ENCODE measurements around the gene CEACAM6. TPM values are rescaled to one million over a fixed set of nuclear protein-coding genes. Genes with fewer than 3 reads are reported as not detected.

The CEACAM6 gene
- total RNA-seq, 2 experiments from 2014 or later = not detected

GRCh38 chr19:41811981-41812380 is 56.7 kb downstream of the CEACAM6 start:
- ChIA-PET CTCF (interaction anchor here (0.7 to 1.9 kb wide), 5 partner anchors 9 to 59 kb away, joined by 3 to 11 read pairs (median 3); no protein-coding TSS in a partner anchor), POLR2A (no interaction called here)
- H3K9me3 Mint-ChIP-seq (ENCODE audit: low read depth) = no peaks in the 10 kb centered on the region
- intact Hi-C loops (cut with DNase I, micrococcal nuclease) = no loop called here
- no peak overlapping the region for H3K27ac Mint-ChIP-seq
- DNase-seq (no peak), ATAC-seq (no peak)
- H3K4me1 Mint-ChIP-seq = no peaks in the 10 kb centered on the region
- peaks cover 6% of the 10 kb centered on the region for H3K27me3 Mint-ChIP-seq
- no peak overlapping the region for H3K4me3 Mint-ChIP-seq
- no peaks in the 10 kb centered on the region for H3K36me3 Mint-ChIP-seq (ENCODE audit: low read depth)

GRCh38 chr19:41813911-41814310 is 58.6 kb downstream of the CEACAM6 start:
- CTCF ChIA-PET = interaction anchor here (1.0 to 1.3 kb wide), 2 partner anchors 18 to 20 kb away, joined by 4 read pairs; no protein-coding TSS in a partner anchor
- H3K27ac Mint-ChIP-seq = no peak overlapping the region
- no peaks in the 10 kb centered on the region for H3K4me1 Mint-ChIP-seq
- no peak overlapping the region for H3K4me3 Mint-ChIP-seq
- DNase-seq = no peak
- H3K27me3 Mint-ChIP-seq = peaks cover 4% of the 10 kb centered on the region
- intact Hi-C loops (cut with DNase I, micrococcal nuclease) = no loop called here
- POLR2A ChIA-PET = interaction anchor here (0.7 kb wide), 1 partner anchor 31 kb away, joined by 3 read pairs; the partner anchor contains the start of genes DMRTC2 and LYPD4
- H3K9me3 Mint-ChIP-seq (ENCODE audit: low read depth) = no peaks in the 10 kb centered on the region
- no peak for ATAC-seq
- no peaks in the 10 kb centered on the region for H3K36me3 Mint-ChIP-seq (ENCODE audit: low read depth)

- Mint-ChIP-seq H3K9me3 (ENCODE audit: low read depth) (no peaks in the 10 kb centered on the region), H3K36me3 (ENCODE audit: low read depth) (no peaks in the 10 kb centered on the region), H3K27ac (no peak overlapping the region), H3K4me3 (no peak overlapping the region), H3K27me3 (peaks cover 2% of the 10 kb centered on the region), H3K4me1 (no peaks in the 10 kb centered on the region)
- intact Hi-C loops (cut with DNase I, micrococcal nuclease) = no loop called here
- POLR2A ChIA-PET = no interaction called here
- CTCF ChIA-PET = interaction anchor here (0.9 kb wide), 1 partner anchor 22 kb away, joined by 3 read pairs; no protein-coding TSS in a partner anchor
- no peak for ATAC-seq
- no peak for DNase-seq
Observed at GRCh38 chr19:41815301-41815700, 60.0 kb downstream of the CEACAM6 start.

- Mint-ChIP-seq H3K27me3 (peaks cover 9% of the 10 kb centered on the region), H3K4me3 (no peak overlapping the region), H3K36me3 (ENCODE audit: low read depth) (no peaks in the 10 kb centered on the region), H3K4me1 (no peaks in the 10 kb centered on the region), H3K27ac (no peak overlapping the region), H3K9me3 (ENCODE audit: low read depth) (no peaks in the 10 kb centered on the region)
- ChIA-PET POLR2A (interaction anchor here (0.5 kb wide), 1 partner anchor 17 kb away, joined by 3 read pairs; no protein-coding TSS in a partner anchor), CTCF (interaction anchor here (0.6 to 2.0 kb wide), 6 partner anchors 22 to 1276 kb away, joined by 3 to 6 read pairs (median 3); no protein-coding TSS in a partner anchor)
- DNase-seq = no peak
- no peak for ATAC-seq
- intact Hi-C loops (cut with DNase I, micrococcal nuclease) = no loop called here
Observed at GRCh38 chr19:41816761-41817160, 61.4 kb downstream of the CEACAM6 start.

GRCh38 chr19:41821003-41821735 is 65.8 kb downstream of the CEACAM6 start:
- intact Hi-C loops (cut with DNase I, micrococcal nuclease) = loop anchor here (1.0 to 10.0 kb wide), 3 partner anchors 28 to 326 kb away; no protein-coding TSS in a partner anchor
- Mint-ChIP-seq H3K36me3 (ENCODE audit: low read depth) (no peaks in the 10 kb centered on the region), H3K27ac (no peak overlapping the region), H3K4me1 (no peaks in the 10 kb centered on the region), H3K9me3 (ENCODE audit: low read depth) (no peaks in the 10 kb centered on the region), H3K27me3 (peaks cover 10% of the 10 kb centered on the region), H3K4me3 (no peak overlapping the region)
- ATAC-seq (peak; percentile 90), DNase-seq (peak; percentile 67)
- CTCF ChIA-PET = interaction anchor here (0.6 to 9.6 kb wide), 19 partner anchors 9 to 1887 kb away, joined by 3 to 137 read pairs (median 4); partner anchors contain the start of genes CEACAM3 and FCGBP
- POLR2A ChIA-PET = no interaction called here

Other genes starting within 250 kb of the CEACAM6 start
- 10 to 100 TPM; 22.1 to 27.6 TPM for gene CEACAM21, start 179.4 kb upstream of the CEACAM6 start, total RNA-seq
- not detected for gene CEACAM4, start 128.5 kb upstream of the CEACAM6 start, total RNA-seq
- gene CEACAM7, start 67.3 kb upstream of the CEACAM6 start, total RNA-seq = not detected
- not detected for gene CEACAM5, start 46.9 kb upstream of the CEACAM6 start, total RNA-seq
- not detected for gene CEACAM3, start 41.1 kb downstream of the CEACAM6 start, total RNA-seq
- gene LYPD4, start 89.2 kb downstream of the CEACAM6 start, total RNA-seq = not detected
- not detected for gene DMRTC2, start 89.5 kb downstream of the CEACAM6 start, total RNA-seq
- gene RPS19, start 104.7 kb downstream of the CEACAM6 start, total RNA-seq = 1,000 to 10,000 TPM; 2,342 to 3,204 TPM
- gene CD79A, start 121.7 kb downstream of the CEACAM6 start, total RNA-seq = 1 to 10 TPM; 4.0 to 4.1 TPM
- gene ARHGEF1, start 127.7 kb downstream of the CEACAM6 start, total RNA-seq = 100 to 1,000 TPM; 231 to 276 TPM
- gene ERFL, start 172.9 kb downstream of the CEACAM6 start, total RNA-seq = 1 to 10 TPM; 1.7 to 1.9 TPM
- 10 to 100 TPM; 35.3 to 49.7 TPM for gene RABAC1, start 203.8 kb downstream of the CEACAM6 start, total RNA-seq
- gene ATP1A3, start 238.7 kb downstream of the CEACAM6 start, total RNA-seq = 1 to 10 TPM; 1.8 TPM

All from activated CD4-positive, alpha-beta T cell treated with anti-CD3 and anti-CD28 coated beads for 36 hours (primary cell).